ENCODE measurements around the gene CMC2. TPM values are rescaled to one million over a fixed set of nuclear protein-coding genes. Genes with fewer than 3 reads are reported as not detected.

CMC2 gene
- total RNA-seq, 4 donors from 2014 or later, result 19.6 to 52.9 (median 32.6) TPM

DNA sequence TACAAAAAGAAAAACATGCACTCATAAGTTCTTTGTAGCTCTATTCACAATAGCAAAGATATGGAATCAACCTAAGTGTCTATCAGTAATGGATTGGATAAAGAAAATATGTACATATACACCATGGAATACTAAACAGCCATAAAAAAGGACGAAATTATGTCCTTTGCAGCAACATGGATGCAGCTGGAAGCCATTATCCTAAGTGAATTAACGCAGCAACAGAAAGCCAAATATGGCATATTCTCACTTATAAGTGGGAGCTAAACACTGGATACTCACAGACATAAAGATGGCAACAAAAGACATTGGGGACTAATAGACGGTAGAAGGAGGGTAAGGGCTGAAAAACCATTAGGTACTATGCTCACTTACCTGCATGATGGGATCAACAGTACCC, 5.8 kb downstream of the CMC2 start:
- TF ChIP-seq CTCF (IDR thresholded peaks at IDR 0.05) (no peak), POLR2A (IDR thresholded peaks at IDR 0.05) (no peak)
- intact Hi-C loops (cut with DNase I; ENCODE audit: low total_unique reads), result no loop called here
- WGBS, 2 donors, result 94 to 96% methylated on average over 3 of the region's 3 CpGs
- H3K4me3 ChIP-seq (ENCODE audit: low read depth, poor library complexity, severe bottlenecking), result no peak overlapping the region
- no peak for DNase-seq (ENCODE audit: low spot score in 2 of 2)

DNA sequence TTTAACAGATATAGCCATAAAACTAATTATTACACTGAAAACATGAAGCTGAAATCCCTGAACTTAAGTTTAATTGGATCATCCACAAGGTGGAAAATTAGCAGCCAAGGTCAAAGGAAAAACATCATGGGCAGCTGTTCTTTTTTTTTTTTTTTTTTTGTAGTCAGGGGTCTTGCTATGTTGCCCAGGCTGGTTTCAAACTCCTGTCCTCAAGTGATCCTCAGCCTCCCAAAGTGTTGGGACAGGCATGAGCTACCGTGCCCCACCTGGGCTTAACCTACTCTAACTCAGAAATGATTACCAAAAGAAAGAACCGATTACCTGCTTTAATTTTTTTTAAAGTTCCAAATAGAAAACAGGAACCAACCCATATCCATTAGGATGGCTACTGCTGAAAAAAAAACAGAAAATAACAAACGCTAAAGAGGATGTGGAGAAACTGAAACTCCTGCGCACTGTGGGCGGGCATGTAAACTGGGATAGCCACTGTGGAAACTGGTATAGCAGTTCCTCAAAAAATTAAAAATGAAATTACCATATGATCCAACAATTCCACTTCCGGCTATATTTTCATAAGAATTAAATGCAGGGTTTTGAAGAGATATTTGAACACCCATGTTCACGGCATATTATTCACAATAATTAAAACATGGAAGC, 8.6 kb downstream of the CMC2 start:
- no peak overlapping the region for H3K4me3 ChIP-seq (ENCODE audit: low read depth, poor library complexity, severe bottlenecking)
- DNase-seq (ENCODE audit: low spot score in 2 of 2), result no peak
- 91 to 93% methylated on average over 7 of the region's 7 CpGs for WGBS, 2 donors
- intact Hi-C loops (cut with DNase I; ENCODE audit: low total_unique reads), result no loop called here
- no peak for TF ChIP-seq CTCF (IDR thresholded peaks at IDR 0.05)
- TF ChIP-seq POLR2A (IDR thresholded peaks at IDR 0.05), result no peak

- no peak for DNase-seq (ENCODE audit: low spot score in 2 of 2)
- TF ChIP-seq POLR2A (IDR thresholded peaks at IDR 0.05) (no peak), CTCF (IDR thresholded peaks at IDR 0.05) (no peak)
- WGBS, 2 donors, result 61% methylated on average over 9 of the region's 9 CpGs
- no peak overlapping the region for H3K4me3 ChIP-seq (ENCODE audit: low read depth, poor library complexity, severe bottlenecking)
- intact Hi-C loops (cut with DNase I; ENCODE audit: low total_unique reads), result no loop called here
Observed at GRCh38 chr16:80997139-80997798, 9.4 kb downstream of the CMC2 start.

- DNase-seq (ENCODE audit: low spot score in 2 of 2), result no peak
- H3K4me3 ChIP-seq (ENCODE audit: low read depth, poor library complexity, severe bottlenecking), result no peak overlapping the region
- TF ChIP-seq POLR2A (IDR thresholded peaks at IDR 0.05) (no peak), CTCF (IDR thresholded peaks at IDR 0.05) (no peak)
- intact Hi-C loops (cut with DNase I; ENCODE audit: low total_unique reads), result no loop called here
- 45 to 46% methylated on average over 4 of the region's 4 CpGs for WGBS, 2 donors
Observed at GRCh38 chr16:80996688-80997138, 10.0 kb downstream of the CMC2 start.

DNA sequence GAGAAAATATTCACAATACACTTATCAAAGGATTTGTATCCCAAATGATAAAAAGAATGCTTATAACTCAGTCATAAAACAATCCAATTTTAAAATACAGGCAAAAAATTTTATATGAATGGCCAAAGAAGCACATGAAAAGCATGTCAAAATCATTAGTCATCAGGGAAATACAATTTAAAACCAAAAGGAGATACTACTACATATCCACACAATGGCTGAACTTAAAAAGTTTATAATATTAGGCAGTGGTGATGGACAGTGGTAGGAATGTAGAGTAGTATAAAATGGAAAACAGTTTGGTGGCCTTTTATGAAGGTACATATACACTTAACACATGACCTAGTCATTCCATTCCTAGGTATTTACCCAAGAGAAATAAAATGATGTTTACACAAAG, 12.2 kb downstream of the CMC2 start:
- intact Hi-C loops (cut with DNase I; ENCODE audit: low total_unique reads), result no loop called here
- H3K4me3 ChIP-seq (ENCODE audit: low read depth, poor library complexity, severe bottlenecking), result no peak overlapping the region
- no peak for TF ChIP-seq POLR2A (IDR thresholded peaks at IDR 0.05)
- TF ChIP-seq CTCF (IDR thresholded peaks at IDR 0.05), result no peak
- no peak for DNase-seq (ENCODE audit: low spot score in 2 of 2)

All from lower leg skin (tissue), 4 donors.